Posterior vena cava (tissue), 2 donors: Measurements from ENCODE around the gene INO80. TPM values are rescaled to one million over a fixed set of nuclear protein-coding genes. Genes with fewer than 3 reads are reported as not detected.

Experiments used
- DNase-seq: peaks from one replicate; pipeline ENCODE4 v3.0.0-alpha.2; 2020; ENCODE audit warnings: low spot score
- intact Hi-C, 2 donors: fragments of 100-400 bp; cut with DNase I; formaldehyde crosslinking; loops; one replicate each; pipeline versions ENCODE4 v1.14.1 to v1.14.2; 2022 to 2023
- total RNA-seq, 2 donors: library from RNA; stranded (reverse); fragmentation: NEBNext Ultra II Directional; extraction: Animal tissue kit (Norgen Biotek cat#: 25700); gene quantifications; one replicate each; pipeline ENCODE4 v1.2.1, GENCODE V29; 2021
- donor health status: DM: yes; HTN: yes; CAD: no.
- donor health status: DM: yes; HTN: yes; CAD: no.

The INO80 gene
- total RNA-seq, 2 donors from 2014 or later = 21.4 to 25.5 TPM

GRCh38 chr15:40941068-40941527 lies 175.0 kb downstream of the INO80 start:
- no peak for DNase-seq
- intact Hi-C loops = no loop called here

GRCh38 chr15:40940296-40940801 lies 175.7 kb downstream of the INO80 start:
- no peak for DNase-seq
- intact Hi-C loops = no loop called here

- intact Hi-C loops = no loop called here
- DNase-seq = no peak
Measured at GRCh38 chr15:40938536-40938870, 177.6 kb downstream of the INO80 start.

- peak; percentile 69 for DNase-seq
- intact Hi-C loops = loop anchor here in 1 of 2 donors (2.0 kb wide), 1 partner anchor 25 kb away; no protein-coding TSS in a partner anchor
Measured at GRCh38 chr15:40937762-40938535, 178.1 kb downstream of the INO80 start.

GRCh38 chr15:40936709-40937666 lies 179.1 kb downstream of the INO80 start:
- intact Hi-C loops = loop anchor here in 1 of 2 donors (2.0 kb wide), 1 partner anchor 24 kb away; no protein-coding TSS in a partner anchor

GRCh38 chr15:40936234-40936708 lies 179.8 kb downstream of the INO80 start:
- intact Hi-C loops = loop anchor here in 1 of 2 donors (2.0 kb wide), 1 partner anchor 23 kb away; no protein-coding TSS in a partner anchor
- DNase-seq = no peak

More at GRCh38 chr15:40936709-40937666, 179.1 kb downstream of the INO80 start:
- DNase-seq = no peak

- intact Hi-C loops = no loop called here
- peak; percentile 66 for DNase-seq
Measured at GRCh38 chr15:40934457-40934856, 181.6 kb downstream of the INO80 start.

GRCh38 chr15:40933517-40933902 lies 182.6 kb downstream of the INO80 start:
- DNase-seq = no peak
- intact Hi-C loops = no loop called here

GRCh38 chr15:40932649-40933516 lies 183.2 kb downstream of the INO80 start:
- intact Hi-C loops = no loop called here
- DNase-seq = no peak

GRCh38 chr15:40932156-40932555 lies 183.9 kb downstream of the INO80 start:
- DNase-seq = no peak
- intact Hi-C loops = no loop called here

- intact Hi-C loops = no loop called here
- no peak for DNase-seq
Measured at GRCh38 chr15:40931300-40932142, 184.6 kb downstream of the INO80 start.

GRCh38 chr15:40930430-40931299 lies 185.4 kb downstream of the INO80 start:
- no peak for DNase-seq
- intact Hi-C loops = no loop called here

GRCh38 chr15:40929660-40930429 lies 186.2 kb downstream of the INO80 start:
- DNase-seq = peak; percentile 87
- intact Hi-C loops = no loop called here
